DOHH2 (cell line): ENCODE measurements around the gene NDUFA13.
A peak's percentile ranks its signal among the peaks of the same experiment; 100 is the strongest.

Source experiments
- H3F3A ChIP-seq: fragments of 200-600 bp; sonication (generic), shearing (Covaris generic); 2 replicates; pipeline ENCODE4 v1.6.0; 2016; ENCODE audit warnings: antibody characterized with exemption, mild to moderate bottlenecking; ENCODE audit not compliant: control insufficient read depth, insufficient read depth
- H3K27ac ChIP-seq: fragments of 200-600 bp; sonication (generic); 2 replicates; pipeline ENCODE4 v1.5.1; 2014; ENCODE audit warnings: low read depth, mild to moderate bottlenecking, low read length, moderate library complexity
- H3K27me3 ChIP-seq: fragments of 200-600 bp; sonication (generic); 2 replicates; pipeline ENCODE4 v1.6.1; 2014; ENCODE audit warnings: mild to moderate bottlenecking, low read length, mixed read lengths; ENCODE audit not compliant: control insufficient read depth
- H3K36me3 ChIP-seq: fragments of 200-600 bp; sonication (generic); 2 replicates; pipeline ENCODE4 v1.6.1; 2014; ENCODE audit warnings: mild to moderate bottlenecking, low read length, moderate library complexity, mixed read lengths; ENCODE audit not compliant: control insufficient read depth
- H3K4me1 ChIP-seq: fragments of 200-600 bp; sonication (generic); 2 replicates; pipeline ENCODE4 v1.6.1; 2014; ENCODE audit warnings: mild to moderate bottlenecking, low read length, mixed read lengths; ENCODE audit not compliant: control insufficient read depth
- H3K4me2 ChIP-seq: fragments of 200-600 bp; sonication (generic); 2 replicates; pipeline ENCODE4 v1.6.0; 2014; ENCODE audit warnings: mild to moderate bottlenecking, low read length, moderate library complexity
- H3K4me3 ChIP-seq: fragments of 200-600 bp; sonication (generic); 2 replicates; pipeline ENCODE4 v1.5.1; 2014; ENCODE audit warnings: mild to moderate bottlenecking, low read length, mixed read lengths
- H3K79me2 ChIP-seq: fragments of 200-600 bp; sonication (generic); 2 replicates; pipeline ENCODE4 v1.6.1; 2014; ENCODE audit warnings: mild to moderate bottlenecking, low read length, mixed read lengths; ENCODE audit not compliant: control insufficient read depth
- H3K9me2 ChIP-seq: fragments of 200-600 bp; sonication (generic); replicated peaks from 2 replicates; pipeline ENCODE4 v1.6.1; 2014; ENCODE audit warnings: mild to moderate bottlenecking, low read length, mixed read lengths; ENCODE audit not compliant: control insufficient read depth
- H3K9me3 ChIP-seq: fragments of 200-600 bp; sonication (generic); 2 replicates; pipeline ENCODE4 v1.6.1; 2014; ENCODE audit warnings: antibody characterized with exemption, low read length, mixed read lengths; ENCODE audit not compliant: control insufficient read depth, insufficient read depth
- H4K20me1 ChIP-seq: fragments of 200-600 bp; sonication (generic); 2 replicates; pipeline ENCODE4 v1.6.0; 2014; ENCODE audit warnings: low read depth, mild to moderate bottlenecking, antibody characterized with exemption, low read length, moderate library complexity; ENCODE audit not compliant: control insufficient read depth, insufficient read depth
- EZH2phosphoT487 ChIP-seq: fragments of 200-600 bp; sonication (generic); IDR thresholded peaks from 2 replicates; pipeline ENCODE4 v1.6.1; 2017; ENCODE audit warnings: borderline replicate concordance, mild to moderate bottlenecking, antibody characterized with exemption, low read length, moderate library complexity, mixed read lengths
- TF ChIP-seq, protein P1 (sequence below): fragments of 200-600 bp; sonication (generic); IDR thresholded peaks from one replicate; pipeline ENCODE4 v1.5.1; 2014; ENCODE audit warnings: antibody characterized with exemption, mild to moderate bottlenecking, low read depth, low read length; ENCODE audit not compliant: poor library complexity, severe bottlenecking

Gene NDUFA13

DNA sequence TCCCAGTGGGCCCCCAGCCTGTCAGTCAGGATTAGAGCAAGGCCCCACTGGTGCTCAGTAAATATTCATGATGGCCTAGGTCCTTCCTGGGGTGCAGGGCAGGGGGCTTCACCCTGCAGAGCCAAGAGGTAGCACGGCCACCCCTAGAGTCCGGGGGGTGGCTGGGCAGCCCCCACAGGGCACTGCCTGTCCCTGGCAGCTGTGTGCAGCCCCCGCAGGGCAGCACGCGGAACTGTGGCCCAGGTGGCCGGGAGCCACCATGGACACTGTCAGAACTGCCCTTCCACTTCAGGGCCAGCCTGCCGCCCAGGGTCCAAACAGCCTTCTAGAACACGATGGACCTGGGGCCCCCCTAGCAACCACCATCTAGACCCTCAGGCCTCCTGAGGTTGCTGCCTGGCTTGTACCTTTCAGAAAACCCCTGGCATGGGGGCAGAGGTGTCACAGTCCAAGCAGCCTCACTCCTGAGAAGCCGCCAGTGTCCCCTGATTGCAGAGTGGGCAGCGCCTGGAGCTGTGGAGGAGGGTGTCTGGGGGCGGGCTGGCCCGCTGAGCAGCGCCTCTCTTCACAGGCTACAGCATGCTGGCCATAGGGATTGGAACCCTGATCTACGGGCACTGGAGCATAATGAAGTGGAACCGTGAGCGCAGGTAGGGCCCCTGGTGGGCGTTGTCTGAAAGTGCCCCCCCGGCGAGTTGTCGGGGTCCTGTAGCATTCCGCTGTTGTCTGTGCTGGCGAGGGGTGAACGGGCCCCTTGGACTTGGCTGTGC, 9.8 kb downstream of the NDUFA13 start:
- H3F3A ChIP-seq, result peaks cover 13% of the 10 kb centered on the region
- peaks cover 58% of the 10 kb centered on the region for H3K79me2 ChIP-seq
- H4K20me1 ChIP-seq, result no peaks in the 10 kb centered on the region
- peak overlapping the region; percentile 82 for H3K27ac ChIP-seq
- peaks cover 64% of the 10 kb centered on the region for H3K36me3 ChIP-seq
- peak overlapping the region; percentile 99 for H3K4me2 ChIP-seq
- H3K27me3 ChIP-seq, result no peaks in the 10 kb centered on the region
- H3K9me2 ChIP-seq, result no peaks in the 10 kb centered on the region
- peak overlapping the region; percentile 73 for H3K4me3 ChIP-seq
- TF ChIP-seq EZH2phosphoT487, result no peak
- TF ChIP-seq, protein P1, sequence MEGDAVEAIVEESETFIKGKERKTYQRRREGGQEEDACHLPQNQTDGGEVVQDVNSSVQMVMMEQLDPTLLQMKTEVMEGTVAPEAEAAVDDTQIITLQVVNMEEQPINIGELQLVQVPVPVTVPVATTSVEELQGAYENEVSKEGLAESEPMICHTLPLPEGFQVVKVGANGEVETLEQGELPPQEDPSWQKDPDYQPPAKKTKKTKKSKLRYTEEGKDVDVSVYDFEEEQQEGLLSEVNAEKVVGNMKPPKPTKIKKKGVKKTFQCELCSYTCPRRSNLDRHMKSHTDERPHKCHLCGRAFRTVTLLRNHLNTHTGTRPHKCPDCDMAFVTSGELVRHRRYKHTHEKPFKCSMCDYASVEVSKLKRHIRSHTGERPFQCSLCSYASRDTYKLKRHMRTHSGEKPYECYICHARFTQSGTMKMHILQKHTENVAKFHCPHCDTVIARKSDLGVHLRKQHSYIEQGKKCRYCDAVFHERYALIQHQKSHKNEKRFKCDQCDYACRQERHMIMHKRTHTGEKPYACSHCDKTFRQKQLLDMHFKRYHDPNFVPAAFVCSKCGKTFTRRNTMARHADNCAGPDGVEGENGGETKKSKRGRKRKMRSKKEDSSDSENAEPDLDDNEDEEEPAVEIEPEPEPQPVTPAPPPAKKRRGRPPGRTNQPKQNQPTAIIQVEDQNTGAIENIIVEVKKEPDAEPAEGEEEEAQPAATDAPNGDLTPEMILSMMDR, result peak; percentile 13
- H3K4me1 ChIP-seq, result peaks cover 54% of the 10 kb centered on the region
- H3K9me3 ChIP-seq, result no peaks in the 10 kb centered on the region

DNA sequence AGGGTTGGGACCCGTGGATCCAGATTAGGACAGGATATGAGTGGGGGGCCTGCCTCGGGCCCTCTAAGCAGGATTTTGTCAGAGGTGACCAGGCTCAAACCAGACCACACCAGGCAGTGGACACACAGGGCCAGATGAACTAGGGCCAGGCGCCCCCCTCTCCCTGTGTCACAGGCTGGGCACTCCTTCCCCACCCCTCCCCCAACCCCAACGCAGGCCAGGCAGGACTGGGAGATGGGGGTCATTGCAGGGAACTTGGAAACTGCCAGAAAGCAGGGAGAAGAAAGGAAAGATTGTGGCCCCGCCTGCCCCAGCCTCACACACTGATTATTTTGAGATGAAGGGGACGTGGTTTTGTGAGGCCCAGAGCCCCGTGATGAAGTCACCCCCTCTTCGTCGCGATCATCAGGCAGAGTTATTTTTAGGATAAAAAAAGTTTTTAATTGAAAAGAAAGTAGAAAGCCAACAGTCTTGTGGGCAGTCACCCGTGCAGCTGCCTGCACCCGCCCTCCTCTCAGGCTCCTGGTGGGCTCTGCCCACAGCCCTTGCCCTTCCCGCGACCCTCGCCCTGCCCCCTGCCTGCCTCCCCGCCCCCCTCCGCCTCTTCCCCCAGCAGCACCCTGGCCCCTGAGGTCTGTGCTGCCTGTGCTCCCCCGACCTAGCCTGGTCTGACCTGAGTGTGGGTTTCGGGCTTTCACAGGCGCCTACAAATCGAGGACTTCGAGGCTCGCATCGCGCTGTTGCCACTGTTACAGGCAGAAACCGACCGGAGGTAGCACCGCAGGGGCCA, 10.8 kb downstream of the NDUFA13 start:
- no peaks in the 10 kb centered on the region for H3K9me2 ChIP-seq
- H3K27ac ChIP-seq, result peak overlapping the region; percentile 82

DNA sequence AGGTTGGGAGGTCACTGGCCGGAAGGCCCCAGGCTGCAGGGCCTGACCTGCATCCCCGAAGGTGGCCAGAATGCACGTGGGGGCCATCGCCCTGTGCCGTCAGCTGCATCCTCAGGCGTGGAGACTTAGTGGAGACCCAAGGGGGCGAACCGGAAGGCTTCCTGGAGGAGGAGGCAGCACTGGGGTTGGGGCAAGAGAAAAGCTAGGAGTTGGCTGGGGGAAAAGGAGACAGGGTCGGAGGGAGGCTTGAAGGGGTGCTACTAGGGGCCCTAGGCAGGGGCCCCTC, 11.3 kb downstream of the NDUFA13 start:
- no peaks in the 10 kb centered on the region for H3K9me2 ChIP-seq
- no peak overlapping the region for H3K4me3 ChIP-seq
- peak overlapping the region; percentile 99 for H3K4me2 ChIP-seq
- H3F3A ChIP-seq, result peaks cover 15% of the 10 kb centered on the region
- no peak for TF ChIP-seq EZH2phosphoT487
- TF ChIP-seq, protein P1, result no peak
- H3K79me2 ChIP-seq, result peaks cover 42% of the 10 kb centered on the region
- no peaks in the 10 kb centered on the region for H3K27me3 ChIP-seq
- H3K9me3 ChIP-seq, result no peaks in the 10 kb centered on the region
- no peaks in the 10 kb centered on the region for H4K20me1 ChIP-seq
- peaks cover 65% of the 10 kb centered on the region for H3K36me3 ChIP-seq
- peak overlapping the region; percentile 82 for H3K27ac ChIP-seq
- peaks cover 55% of the 10 kb centered on the region for H3K4me1 ChIP-seq

More for the DNA sequence above, 10.8 kb downstream of the NDUFA13 start:
- Histone ChIP-seq H3F3A (peaks cover 15% of the 10 kb centered on the region), H3K36me3 (peaks cover 61% of the 10 kb centered on the region), H3K9me3 (no peaks in the 10 kb centered on the region), H3K27me3 (no peaks in the 10 kb centered on the region), H3K4me1 (peaks cover 52% of the 10 kb centered on the region), H3K4me2 (peak overlapping the region; percentile 99), H4K20me1 (no peaks in the 10 kb centered on the region), H3K4me3 (peak overlapping the region; percentile 73), H3K79me2 (peaks cover 48% of the 10 kb centered on the region)
- no peak for TF ChIP-seq EZH2phosphoT487
- TF ChIP-seq, protein P1, result no peak
